Bone marrow (tissue), 2 donors: ENCODE results near the gene FAM168B.

Experiments
- DNase-seq, 2 donors: peaks; one replicate each; lab custom pipeline; 2025; lab: John Stamatoyannopoulos, UW

Gene FAM168B

DNA sequence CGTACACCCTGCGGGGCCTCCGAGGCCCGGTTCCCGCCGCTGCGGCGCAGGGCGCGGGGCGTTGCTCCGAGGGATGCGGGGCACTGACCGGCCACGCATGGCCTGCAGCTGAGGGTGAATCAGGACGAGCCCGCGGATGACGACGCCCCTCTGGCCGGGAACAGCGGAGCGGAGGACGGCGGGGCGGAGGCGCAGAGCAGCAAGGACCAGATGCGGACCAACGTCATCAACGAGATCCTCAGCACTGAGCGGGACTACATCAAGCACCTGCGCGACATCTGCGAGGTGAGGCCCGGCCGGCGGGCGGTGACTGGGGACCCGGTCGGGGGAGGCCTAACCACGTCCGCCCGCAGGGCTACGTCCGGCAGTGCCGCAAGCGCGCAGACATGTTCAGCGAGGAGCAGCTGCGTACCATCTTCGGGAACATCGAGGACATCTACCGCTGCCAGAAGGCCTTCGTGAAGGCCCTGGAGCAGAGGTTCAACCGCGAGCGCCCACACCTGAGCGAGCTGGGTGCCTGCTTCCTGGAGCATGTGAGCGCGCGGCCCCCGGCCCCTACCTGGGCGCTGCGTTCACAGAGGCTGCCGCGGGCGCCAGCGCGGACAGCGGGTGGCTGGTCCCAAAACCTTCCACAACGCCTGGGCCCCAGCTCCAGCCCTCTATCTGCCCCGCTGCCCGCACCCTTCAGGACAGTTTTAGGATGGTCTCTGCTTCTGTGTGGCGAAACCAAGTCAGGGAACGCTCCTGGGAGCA, 53.2 kb downstream of the FAM168B start:
- no peak for DNase-seq

DNA sequence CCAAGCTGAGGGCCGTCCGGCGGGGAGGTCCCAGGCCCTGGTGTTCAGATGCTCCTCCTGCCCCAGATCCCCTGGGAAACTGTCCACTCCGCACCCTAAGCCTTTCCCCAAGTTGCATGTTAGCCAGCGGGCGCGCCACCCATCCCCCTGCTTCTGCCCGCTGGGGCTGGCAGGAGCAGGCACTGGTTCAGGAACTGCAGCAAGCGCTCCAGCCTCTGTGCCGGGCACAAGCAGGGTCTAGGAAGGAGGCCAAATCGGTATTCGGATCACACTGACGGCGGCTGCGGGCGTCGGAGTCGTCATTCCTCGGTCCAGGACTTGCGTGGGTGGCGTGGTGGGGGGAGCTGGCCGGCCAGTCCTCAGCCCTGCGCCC, 53.7 kb downstream of the FAM168B start:
- DNase-seq = no peak

DNA sequence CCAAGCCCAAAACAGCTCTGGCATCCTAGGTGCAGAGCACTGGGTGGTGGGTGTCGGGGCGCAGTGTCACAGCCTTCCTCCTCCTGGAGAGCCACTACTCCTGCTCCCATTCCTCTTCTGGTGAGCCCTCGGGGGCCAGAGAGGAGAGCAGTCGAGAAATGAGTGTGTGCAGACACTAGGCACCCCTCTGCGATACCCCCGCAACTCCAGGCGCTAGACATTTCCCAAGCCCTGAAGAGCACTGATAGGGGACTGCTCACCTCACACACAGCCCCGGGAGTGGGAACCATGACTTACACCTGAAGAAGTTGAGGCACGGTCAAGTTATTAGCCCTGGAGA, 54.2 kb downstream of the FAM168B start:
- no peak for DNase-seq

DNA sequence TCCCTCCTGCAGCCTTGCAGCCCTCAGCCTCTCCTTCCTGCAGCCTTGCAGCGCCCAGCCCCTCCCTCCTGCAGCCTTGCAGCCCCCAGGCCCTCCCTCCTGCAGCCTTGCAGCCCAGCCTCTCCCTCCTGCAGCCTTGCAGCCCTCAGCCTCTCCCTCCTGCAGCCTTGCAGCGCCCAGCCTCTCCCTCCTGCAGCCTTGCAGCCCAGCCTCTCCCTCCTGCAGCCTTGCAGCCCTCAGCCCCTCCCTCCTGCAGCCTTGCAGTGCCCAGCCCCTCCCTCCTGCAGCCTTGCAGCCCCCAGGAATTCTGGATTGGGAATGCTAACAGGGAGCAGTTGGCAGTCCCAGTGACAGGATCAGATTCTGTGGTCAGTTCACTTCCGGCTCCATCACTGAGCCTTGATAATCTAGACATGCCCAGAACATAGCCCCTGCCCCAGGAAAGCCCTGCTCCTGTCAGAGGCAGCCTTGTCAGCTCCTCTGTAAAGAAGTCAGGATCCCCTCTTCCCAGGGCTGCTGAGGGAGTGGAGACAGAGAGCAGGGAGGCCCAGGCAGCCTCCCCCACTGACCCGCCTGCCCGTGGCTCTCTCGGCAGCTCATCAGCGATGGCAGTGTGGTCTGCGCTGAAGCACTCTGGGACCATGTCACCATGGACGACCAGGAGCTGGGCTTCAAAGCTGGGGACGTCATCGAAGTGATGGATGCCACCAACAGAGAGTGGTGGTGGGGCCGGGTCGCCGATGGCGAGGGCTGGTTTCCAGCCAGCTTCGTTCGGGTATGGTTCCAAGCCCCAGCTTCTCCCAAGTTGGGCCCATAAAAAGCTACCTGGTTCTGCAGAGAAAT, 54.8 kb downstream of the FAM168B start:
- no peak for DNase-seq

DNA sequence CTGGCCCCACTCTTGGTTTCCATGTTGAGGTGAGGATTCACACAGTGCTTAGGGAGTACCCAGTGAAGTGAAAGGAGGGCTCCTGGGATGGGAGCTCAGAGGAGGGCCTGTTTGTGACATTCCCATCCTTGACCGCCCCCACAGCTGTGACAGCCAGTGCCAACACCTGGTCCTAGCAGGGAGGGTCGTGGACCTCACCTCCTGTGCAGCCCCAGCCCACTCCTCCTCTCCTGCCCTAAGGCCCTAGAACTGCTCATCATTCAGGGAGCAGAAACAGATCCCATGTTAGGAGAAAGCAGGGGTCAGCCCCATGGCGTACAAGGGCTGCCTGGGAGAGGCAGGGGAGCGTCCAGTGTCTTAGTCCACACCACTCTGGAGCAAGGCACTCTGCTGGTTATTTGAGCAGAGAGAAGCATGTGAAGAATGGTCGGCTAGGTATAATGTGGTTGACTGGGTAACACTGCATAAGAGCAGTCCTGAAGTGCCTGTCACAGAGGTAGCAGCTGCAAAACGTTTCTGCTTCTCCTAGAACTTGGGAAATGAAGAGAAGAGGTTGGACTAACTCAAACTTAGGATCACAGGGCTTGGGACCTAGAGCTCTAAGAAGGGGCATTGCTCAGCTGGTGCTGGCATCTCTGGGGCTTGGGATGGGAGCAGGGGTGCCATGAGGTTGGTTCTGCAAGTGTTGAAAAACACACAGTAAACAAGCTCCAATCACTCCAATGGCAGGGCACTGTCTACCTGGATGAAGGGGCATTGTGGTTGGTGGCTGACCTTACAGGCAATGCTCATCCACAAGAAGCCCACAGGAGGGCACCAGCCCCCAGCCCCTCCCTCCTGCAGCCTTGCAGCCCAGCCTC, 55.6 kb downstream of the FAM168B start:
- no peak for DNase-seq

DNA sequence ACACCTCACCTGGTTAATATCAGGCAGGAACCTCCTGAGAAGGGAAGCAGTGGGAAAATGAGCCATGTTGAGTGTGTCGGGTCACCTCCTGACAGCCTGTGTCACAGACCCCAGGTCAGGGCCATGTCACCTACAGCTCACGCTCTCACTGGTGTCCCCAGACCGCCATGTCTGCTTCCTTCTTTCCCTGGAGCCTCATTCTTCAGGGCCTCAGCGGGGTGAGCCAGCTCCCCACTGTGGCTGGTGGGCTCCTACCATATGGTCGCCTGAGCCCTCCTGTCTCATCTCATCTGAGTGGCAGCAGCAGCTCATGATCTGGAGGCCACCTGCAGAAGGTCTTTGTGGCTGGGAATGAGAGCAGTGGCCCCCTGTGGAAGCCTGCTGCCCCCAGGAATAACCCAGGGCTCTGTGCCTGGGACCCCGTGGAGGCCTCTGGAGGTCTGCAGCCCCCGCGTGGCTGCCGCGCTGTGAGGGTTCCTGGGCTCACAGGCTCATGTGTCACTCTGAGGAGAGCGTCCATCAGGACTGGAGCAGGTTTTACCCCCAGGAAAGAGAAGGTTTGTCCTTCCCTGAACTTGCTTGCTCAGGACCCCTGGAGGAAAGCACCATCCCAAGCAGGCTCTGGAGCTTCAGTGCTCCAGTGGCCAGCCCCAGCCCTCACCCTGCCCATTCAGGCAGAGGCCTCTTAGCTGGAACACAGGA, 56.4 kb downstream of the FAM168B start:
- no peak for DNase-seq

DNA sequence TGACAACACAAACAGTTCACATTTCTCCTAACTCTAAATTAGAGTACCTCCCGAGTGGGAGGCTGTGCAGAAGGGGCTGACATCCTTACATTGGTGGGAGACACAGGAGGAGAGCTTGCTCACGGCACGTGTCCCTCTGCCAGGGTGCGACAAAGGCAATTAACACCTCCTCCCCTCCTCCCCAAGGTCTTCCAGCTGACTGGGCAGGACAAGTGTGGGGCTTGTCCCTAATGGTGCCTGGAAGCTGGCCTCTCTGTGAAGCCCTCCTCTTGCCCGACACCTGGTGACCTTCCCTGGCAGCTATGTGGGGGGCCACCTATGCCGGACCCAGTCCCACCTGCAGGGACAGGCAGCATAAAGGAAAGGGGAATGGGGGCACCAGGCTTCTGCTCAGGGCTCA, 57.0 kb downstream of the FAM168B start:
- DNase-seq = no peak

DNA sequence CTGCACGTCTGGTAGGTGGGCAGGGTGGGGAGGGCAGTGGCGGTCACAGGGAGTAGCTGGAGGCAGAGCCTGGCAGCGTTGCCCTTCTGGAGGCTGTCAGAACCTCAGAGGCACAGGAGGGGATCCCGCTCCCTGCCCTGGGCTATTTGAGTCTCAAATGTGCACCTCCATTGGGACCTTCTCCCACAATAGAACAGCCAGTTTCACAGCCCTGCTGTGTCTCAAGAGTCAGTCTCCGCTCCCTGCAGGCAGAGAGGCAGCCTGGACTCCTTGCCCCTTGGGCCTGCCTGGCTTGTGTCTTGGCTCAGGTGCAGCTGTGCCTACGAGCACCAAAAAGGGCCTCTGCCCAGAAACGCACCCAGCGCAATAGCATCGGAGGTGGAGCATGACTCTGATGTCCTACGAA, 57.4 kb downstream of the FAM168B start:
- no peak for DNase-seq

DNA sequence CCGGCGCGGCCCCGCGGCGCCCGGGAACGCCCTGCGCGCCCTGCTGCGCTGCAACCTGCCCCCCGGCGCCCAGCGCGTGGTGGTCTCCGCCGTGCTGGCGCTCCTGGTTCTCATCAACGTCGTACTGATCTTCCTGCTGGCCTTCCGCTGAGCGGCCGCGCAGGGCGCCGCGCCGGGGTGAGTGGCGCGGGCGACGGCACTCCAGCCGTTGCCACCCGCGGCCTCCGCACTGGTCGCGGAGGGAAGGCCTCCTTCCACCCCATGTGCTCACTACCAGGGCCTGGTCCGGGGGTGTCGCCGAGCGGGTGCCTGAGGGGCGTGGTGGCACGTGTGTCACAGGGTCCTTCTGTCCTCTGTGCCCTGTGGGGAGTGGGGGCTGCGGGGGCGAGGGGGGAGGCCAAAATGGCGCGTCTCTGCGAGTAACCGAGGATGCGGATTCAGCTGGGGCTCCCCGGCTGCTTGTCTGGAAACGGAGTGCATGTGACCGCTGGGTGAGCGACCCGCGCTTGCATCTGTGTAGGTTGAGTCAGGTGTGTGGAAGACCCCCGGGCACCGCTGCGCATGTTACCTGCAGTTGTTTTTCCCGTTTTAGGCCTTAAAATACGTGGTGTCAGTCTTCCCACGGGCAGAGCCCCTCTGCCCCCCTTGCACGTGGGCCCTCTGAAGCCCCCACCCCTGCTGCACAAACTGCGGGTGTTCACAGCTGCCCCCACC, 58.0 kb downstream of the FAM168B start:
- no peak for DNase-seq

DNA sequence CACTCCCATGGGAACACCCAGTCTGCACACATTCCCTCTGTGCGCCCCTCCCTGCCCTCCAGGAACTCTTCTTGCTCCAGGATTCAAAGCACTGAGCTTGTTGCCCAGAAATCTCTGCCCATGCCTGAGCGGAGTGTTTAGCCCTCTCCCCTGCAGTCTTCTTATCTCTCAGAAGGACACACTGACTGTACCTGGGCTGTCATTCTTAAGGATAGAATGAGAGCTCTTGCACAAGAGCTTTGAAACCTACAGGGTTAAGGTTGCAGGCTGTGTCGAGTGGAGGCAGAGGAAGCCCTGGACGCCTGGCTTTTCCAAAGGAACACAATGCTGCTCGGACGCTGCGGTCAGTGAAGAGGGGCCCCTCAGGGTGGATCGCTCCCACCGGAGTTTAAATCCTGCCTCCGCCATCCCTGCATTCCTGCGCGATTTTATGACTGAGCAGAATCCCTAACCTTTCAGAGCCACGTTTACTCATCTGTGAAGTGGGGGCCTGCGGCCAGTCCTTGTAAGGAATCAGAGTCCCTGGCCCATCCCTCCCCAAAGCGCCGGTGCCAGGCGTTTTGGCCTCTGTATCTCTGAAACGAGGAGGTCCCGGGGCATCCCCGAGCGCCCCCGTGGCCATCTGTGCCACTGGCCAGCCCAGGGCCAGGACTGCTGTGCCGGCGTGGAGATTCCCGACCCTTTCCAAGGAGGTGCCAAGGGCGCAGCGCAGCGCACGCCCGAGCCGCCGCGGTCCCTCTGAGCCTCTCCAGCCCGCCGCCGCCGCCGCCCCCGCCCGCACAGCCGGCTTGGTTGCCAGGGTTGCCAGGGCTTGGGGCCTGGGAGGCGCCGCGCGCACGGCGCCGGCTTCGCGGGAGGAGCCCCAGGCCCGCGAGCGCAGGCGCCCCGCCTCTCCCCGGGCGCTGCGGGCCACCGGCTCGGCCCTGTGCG, 58.9 kb downstream of the FAM168B start:
- DNase-seq = no peak

DNA sequence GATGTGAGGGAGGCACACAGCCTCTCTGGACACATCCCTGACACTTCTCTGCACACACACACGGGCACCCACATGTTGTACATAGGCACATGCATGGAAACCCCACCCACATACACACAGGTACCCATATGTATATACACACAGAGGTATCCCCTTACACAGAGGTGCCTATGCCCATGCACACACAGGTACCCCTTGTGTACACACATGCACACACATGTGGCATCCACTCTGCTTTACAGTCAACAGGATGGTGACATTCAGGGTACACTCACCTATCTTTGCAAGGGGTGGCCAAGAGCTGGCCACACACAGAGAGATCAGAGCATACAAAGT, 59.5 kb downstream of the FAM168B start:
- DNase-seq = no peak

DNA sequence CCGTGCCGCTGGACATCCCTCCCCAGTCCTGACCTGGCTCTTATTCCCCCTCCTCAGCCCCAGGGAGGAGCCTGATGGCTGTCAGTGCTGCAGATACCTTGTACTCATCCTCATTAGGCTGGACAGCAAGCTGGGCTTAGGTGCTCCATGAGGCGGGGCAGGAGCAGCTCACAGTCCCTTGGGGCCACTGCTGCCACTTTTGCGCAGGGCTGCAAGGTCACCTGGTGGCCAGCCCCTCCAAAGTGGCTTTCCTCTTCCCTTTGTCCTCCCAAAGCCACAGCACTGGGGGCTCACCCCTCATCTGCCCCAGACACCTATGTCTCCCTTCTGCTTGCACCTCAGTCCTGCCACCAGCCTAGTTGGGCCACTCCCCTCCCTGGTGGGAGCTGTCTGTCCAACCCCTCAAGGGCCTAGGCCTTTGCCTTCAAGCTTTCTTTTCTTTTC, 60.8 kb downstream of the FAM168B start:
- no peak for DNase-seq

DNA sequence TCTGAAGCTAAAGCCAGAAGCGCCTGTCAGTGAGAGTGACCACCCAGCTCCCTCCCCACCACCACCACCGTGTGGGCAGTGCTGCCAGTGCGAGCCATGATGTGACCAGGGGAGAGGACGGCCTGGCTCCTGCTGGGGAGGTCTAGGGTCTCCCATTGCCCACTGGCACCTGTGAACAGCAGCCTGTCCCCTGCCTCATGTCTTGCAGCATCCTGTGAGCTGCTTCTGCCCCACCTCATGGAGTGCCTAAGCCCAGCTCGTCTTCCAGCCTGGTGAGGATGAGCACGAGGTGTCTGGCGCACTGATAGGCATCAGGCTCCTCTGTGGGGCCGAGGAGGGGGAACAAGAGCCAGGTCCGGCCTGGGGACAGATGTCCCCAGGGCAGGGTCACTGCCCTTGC, 61.4 kb downstream of the FAM168B start:
- no peak for DNase-seq

DNA sequence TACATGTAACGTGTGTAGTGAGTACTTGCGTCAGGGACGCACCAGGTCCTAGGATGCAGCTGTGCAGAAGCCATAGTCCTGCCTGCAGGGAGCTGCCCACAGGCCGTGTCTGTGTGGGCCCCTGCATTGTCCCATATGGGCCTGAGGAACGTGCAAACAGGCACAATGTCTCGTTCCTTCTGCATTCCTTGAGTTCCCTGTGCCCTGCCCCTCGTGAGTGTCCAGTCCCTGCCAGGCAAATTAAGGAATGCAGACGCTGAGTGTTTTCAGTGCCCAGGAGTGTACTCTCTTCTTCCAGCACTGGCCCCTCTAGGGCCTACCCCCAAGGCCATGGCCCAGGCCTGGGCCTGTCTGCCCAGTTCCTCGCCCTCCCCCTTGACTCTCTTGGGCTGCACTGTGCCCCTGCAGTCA, 61.8 kb downstream of the FAM168B start:
- no peak for DNase-seq

DNA sequence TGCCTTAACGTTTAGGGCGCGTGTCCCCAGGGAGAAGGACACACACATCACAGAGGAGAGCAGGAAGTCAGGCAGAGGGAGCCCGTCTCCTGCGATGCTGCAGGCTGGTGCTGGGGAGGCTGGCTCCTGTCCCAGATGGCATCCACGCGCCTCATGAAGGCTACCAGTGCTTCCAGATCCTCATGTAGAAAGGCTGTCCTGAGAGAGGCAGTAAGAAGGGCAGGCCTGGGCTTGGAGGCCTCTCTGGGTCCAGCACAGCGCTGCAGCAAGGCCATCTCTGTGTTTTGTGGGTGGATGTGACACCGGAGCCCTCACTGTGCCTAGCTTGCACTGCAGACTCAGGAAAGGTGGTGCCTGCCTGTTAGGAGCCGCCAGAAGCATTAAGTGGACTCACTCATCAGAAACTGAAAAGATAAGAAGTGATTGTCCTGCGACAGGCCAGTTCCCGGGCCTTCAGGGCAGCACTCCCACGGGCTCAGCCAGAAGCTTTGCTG, 62.7 kb downstream of the FAM168B start:
- no peak for DNase-seq

DNA sequence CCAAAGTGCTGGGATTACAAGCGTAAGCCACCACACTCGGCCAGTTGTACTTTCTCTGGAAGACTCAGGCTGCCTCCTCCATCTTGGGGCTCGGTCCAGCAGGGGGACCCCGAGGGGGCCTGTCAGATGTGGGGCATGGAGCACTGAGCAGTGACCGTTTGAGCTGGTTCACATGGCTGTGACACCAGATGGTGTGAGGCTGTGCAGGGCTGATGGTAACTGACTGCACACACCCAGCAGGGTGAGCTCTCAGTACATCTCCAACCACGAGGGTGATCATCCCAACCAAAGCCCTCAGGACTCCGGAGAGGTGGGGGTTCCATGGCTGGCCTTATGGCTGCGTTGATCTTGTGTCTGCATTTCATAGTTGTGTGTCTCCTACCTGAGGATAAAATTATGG, 63.4 kb downstream of the FAM168B start:
- no peak for DNase-seq

DNA sequence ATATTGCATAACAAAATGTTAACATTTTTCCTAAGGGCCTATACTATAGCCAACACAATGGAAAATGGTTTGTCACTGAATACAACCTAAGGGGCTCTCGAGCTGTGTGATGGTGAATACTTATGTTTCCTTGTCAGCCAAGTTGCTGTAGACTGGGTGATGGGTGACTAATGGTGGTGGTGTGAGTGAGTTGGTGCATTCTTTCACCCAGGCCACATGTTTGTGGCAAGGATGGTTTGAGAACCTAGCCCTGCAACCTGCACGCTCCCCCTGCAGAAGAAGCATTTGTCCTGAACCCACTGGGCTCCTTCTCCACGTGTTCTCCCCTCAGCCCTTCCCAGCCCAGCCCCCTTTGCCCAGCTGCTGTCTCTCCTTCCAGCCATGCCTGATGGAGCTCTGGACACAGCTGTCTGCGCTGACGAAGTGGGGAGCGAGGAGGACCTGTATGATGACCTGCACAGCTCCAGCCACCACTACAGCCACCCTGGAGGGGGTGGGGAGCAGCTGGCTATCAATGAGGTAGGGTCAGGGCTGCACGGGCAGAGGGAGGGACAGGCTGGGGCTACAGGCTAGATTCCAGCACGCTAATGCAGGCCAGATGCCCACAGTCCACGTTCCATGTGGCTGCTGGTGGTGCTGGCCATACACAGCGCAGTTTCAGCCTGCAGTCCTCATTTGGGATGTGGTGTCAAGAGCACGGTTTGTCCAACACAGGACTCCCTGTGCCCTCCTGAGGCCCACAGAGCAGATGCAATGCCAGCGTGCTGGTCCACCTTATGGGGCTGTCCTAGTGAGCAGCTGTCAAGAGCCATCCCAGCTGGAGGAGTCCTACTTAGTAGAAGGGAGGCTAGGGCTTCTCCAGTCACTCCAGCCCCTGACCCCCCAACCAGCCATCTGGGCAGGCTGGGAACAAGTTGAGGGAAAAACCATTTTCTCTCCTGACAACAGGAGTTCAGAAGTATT, 65.4 kb downstream of the FAM168B start:
- no peak for DNase-seq

DNA sequence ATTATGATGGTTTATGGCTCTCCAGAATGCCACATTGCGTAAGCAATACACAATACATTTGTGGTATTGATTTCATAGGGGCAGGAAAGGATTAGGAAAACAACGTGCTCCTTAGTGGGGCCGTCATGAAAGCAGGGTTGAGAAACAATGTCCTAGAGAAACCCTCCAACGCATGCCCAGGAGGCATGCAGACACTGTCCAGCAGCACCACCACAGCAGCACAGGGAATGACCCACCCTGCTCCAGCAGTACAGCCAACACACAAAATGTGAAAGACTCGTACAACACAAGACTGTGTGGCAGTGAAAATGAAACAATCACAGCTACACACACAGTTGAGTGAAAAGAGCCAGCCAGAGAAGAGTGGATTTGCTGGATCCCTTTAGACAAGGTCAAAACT, 66.3 kb downstream of the FAM168B start:
- DNase-seq = no peak

DNA sequence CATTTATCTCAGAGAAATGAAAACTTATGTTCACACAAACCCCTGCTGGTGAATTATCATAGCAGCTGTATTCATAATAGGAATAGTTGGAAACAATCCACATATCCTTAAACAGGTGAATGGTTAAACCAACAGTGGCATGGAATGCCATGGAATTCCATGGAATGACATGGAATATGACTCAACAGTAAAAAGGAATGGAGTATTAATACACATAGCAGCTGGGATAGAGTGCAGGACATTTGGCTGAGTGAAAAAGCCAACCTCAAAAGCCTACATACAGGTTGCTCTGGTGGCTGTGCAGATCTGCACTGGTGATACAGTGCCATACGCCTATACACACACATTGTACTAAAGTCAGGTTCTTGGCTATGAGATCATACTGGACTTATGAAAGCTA, 69.5 kb downstream of the FAM168B start:
- DNase-seq = no peak
